ENCODE measurements around the gene PLD1.

PLD1 gene

GRCh38 chr3:171838218-171838720 is 28.0 kb upstream of the PLD1 start:
- DNase-seq = no peak

- no peak for DNase-seq
Observed at GRCh38 chr3:171837698-171838097, 27.4 kb upstream of the PLD1 start.

GRCh38 chr3:171836855-171837254 is 26.6 kb upstream of the PLD1 start:
- no peak for DNase-seq

- no peak for DNase-seq
Observed at GRCh38 chr3:171835613-171836012, 25.3 kb upstream of the PLD1 start.

- no peak for DNase-seq
Observed at GRCh38 chr3:171835116-171835515, 24.8 kb upstream of the PLD1 start.

GRCh38 chr3:171834461-171834801 is 24.1 kb upstream of the PLD1 start:
- no peak for DNase-seq

- no peak for DNase-seq
Observed at GRCh38 chr3:171833789-171834460, 23.6 kb upstream of the PLD1 start.

GRCh38 chr3:171832989-171833388 is 22.7 kb upstream of the PLD1 start:
- no peak for DNase-seq

GRCh38 chr3:171831936-171832335 is 21.7 kb upstream of the PLD1 start:
- no peak for DNase-seq

GRCh38 chr3:171830518-171830875 is 20.2 kb upstream of the PLD1 start:
- no peak for DNase-seq

- no peak for DNase-seq
Observed at GRCh38 chr3:171829841-171830517, 19.7 kb upstream of the PLD1 start.

- DNase-seq = no peak
Observed at GRCh38 chr3:171828902-171829770, 18.9 kb upstream of the PLD1 start.

GRCh38 chr3:171827836-171828458 is 17.7 kb upstream of the PLD1 start:
- DNase-seq = no peak

GRCh38 chr3:171827385-171827784 is 17.1 kb upstream of the PLD1 start:
- no peak for DNase-seq

GRCh38 chr3:171825222-171825828 is 15.0 kb upstream of the PLD1 start:
- DNase-seq = no peak

GRCh38 chr3:171824824-171825221 is 14.5 kb upstream of the PLD1 start:
- no peak for DNase-seq

- DNase-seq = no peak
Observed at GRCh38 chr3:171824116-171824515, 13.8 kb upstream of the PLD1 start.

- DNase-seq = no peak
Observed at GRCh38 chr3:171822431-171823106, 12.3 kb upstream of the PLD1 start.

GRCh38 chr3:171821778-171822358 is 11.6 kb upstream of the PLD1 start:
- no peak for DNase-seq

GRCh38 chr3:171821044-171821443 is 10.8 kb upstream of the PLD1 start:
- no peak for DNase-seq

GRCh38 chr3:171817074-171817800 is 7.0 kb upstream of the PLD1 start:
- DNase-seq = no peak
